Endothelial cell of umbilical vein (primary cell): ENCODE results near the gene TGFA. TPM values are rescaled to one million over a fixed set of nuclear protein-coding genes. Genes with fewer than 3 reads are reported as not detected.

Experiments
- BruUV-seq: library from RNA; stranded (reverse); fragments of 400-500 nt; replicated peaks from 2 replicates; lab custom pipeline; 2021; lab: Mats Ljungman, UMichigan
- CTCF ChIA-PET: fragments of 300-600, 350-600 bp; sonication (Branson Sonifier 250); formaldehyde crosslinking; loops from one replicate; lab custom pipeline; 2021; ENCODE audit warnings: antibody characterized with exemption, inconsistent platforms; lab: Charles Lee
- POLR2A ChIA-PET: fragments of 300-600, 350-600 bp; sonication (Branson Sonifier 250); formaldehyde crosslinking; loops from one replicate; lab custom pipeline; 2021; ENCODE audit warnings: antibody characterized with exemption, inconsistent platforms; lab: Charles Lee
- DNase-seq: peaks from one replicate; pipeline ENCODE4 v3.0.0-alpha.2; 2011; ENCODE audit warnings: low read depth, low spot score
- FAIRE-seq: peaks from 2 replicates; lab custom pipeline; 2011; peaks lifted over from hg19 to GRCh38; lab: Jason Lieb, UNC
- H2AFZ ChIP-seq: 2 replicates; pipeline ENCODE4 v1.6.0; 2012; ENCODE audit warnings: low read depth, low read length, control low read depth, inconsistent platforms
- H3K27ac ChIP-seq: 2 replicates; pipeline ENCODE4 v1.5.1; 2011; ENCODE audit warnings: low read depth, mild to moderate bottlenecking, control low read depth, low read length, moderate library complexity; ENCODE audit not compliant: insufficient read depth
- H3K27me3 ChIP-seq, 2 experiments: 2 replicates each; pipeline versions ENCODE4 v1.6.0 to v1.6.1; 2011; ENCODE audit warnings: low read length in 2 of 2, mixed read lengths in 1 of 2; ENCODE audit not compliant: control insufficient read depth in 2 of 2, insufficient read depth in 2 of 2
- H3K36me3 ChIP-seq, 2 experiments: 2 replicates in 1 of 2; 3 replicates in 1 of 2; pipeline ENCODE4 v1.5.1; 2011; ENCODE audit warnings: low read length in 2 of 2, mild to moderate bottlenecking in 1 of 2, moderate library complexity in 1 of 2; ENCODE audit not compliant: control insufficient read depth in 2 of 2, insufficient read depth in 2 of 2; ENCODE audit errors: extremely low read depth in 1 of 2
- H3K4me1 ChIP-seq: 3 replicates; pipeline ENCODE4 v1.5.1; 2011; ENCODE audit warnings: mild to moderate bottlenecking, low read length; ENCODE audit not compliant: control insufficient read depth, insufficient read depth; ENCODE audit errors: extremely low read depth
- H3K4me2 ChIP-seq: 2 replicates; pipeline ENCODE4 v1.6.1; 2011; ENCODE audit warnings: low read length, control low read depth, mixed read lengths; ENCODE audit not compliant: insufficient read depth
- H3K4me3 ChIP-seq, 3 experiments: fragments of 200-600 bp in 1 of 3; sonication (generic), shearing (Covaris generic) in 1 of 3; replicated peaks in 1 of 3; 2 replicates each; pipeline ENCODE4 v1.5.1; 2011 to 2016; ENCODE audit warnings: control low read depth in 3 of 3, low read length in 3 of 3, mild to moderate bottlenecking in 2 of 3, inconsistent platforms in 1 of 3, low read depth in 1 of 3, moderate library complexity in 1 of 3; ENCODE audit not compliant: insufficient read depth in 1 of 3
- H3K79me2 ChIP-seq: 2 replicates; pipeline ENCODE4 v1.6.0; 2012; ENCODE audit warnings: low read length, inconsistent platforms; ENCODE audit not compliant: control insufficient read depth, insufficient read depth
- H3K9ac ChIP-seq: replicated peaks from 2 replicates; pipeline ENCODE3; 2011; ENCODE audit warnings: low read length, control low read depth; ENCODE audit not compliant: insufficient read depth; ENCODE audit errors: extremely low read depth
- H3K9me1 ChIP-seq: replicated peaks from 3 replicates; pipeline ENCODE4 v1.6.0; 2011; ENCODE audit warnings: mild to moderate bottlenecking, low read length; ENCODE audit not compliant: control insufficient read depth, insufficient read depth; ENCODE audit errors: extremely low read depth
- H3K9me3 ChIP-seq: replicated peaks from 2 replicates; pipeline ENCODE4 v1.5.1; 2012; ENCODE audit warnings: low read length, inconsistent platforms; ENCODE audit not compliant: control insufficient read depth, insufficient read depth
- H4K20me1 ChIP-seq: replicated peaks from 2 replicates; pipeline ENCODE3; 2011; ENCODE audit warnings: mild to moderate bottlenecking, low read length; ENCODE audit not compliant: control insufficient read depth, insufficient read depth; ENCODE audit errors: extremely low read depth
- GATA2 ChIP-seq: IDR thresholded peaks from 2 replicates; pipeline ENCODE4 v1.7.0; 2011; ENCODE audit warnings: low read depth, mild to moderate bottlenecking, moderate library complexity, mixed read lengths, low read length; ENCODE audit not compliant: insufficient read length, insufficient read depth
- JUN ChIP-seq: IDR thresholded peaks from 2 replicates; pipeline ENCODE4 v1.6.1; 2011; ENCODE audit warnings: borderline replicate concordance, low read depth; ENCODE audit not compliant: insufficient read length, insufficient read depth
- MYC ChIP-seq: IDR thresholded peaks from one replicate; pipeline ENCODE4 v1.6.1; 2011; ENCODE audit warnings: mild to moderate bottlenecking, low read depth, low read length
- POLR2A ChIP-seq: IDR thresholded peaks from 2 replicates; pipeline ENCODE4 v1.6.1; 2012; ENCODE audit warnings: low read depth, mild to moderate bottlenecking, control low read depth, low read length
- dilution Hi-C: fragments of 300-500 bp; cut with MboI; formaldehyde crosslinking; loops from one replicate; pipeline ENCODE4 v1.15.0; 2019; ENCODE audit warnings: low sequenced_read_pairs; ENCODE audit not compliant: extremely low pct_ligation_motif_present
- intact Hi-C: fragments of 100-400 bp; cut with micrococcal nuclease; formaldehyde crosslinking; loops from one replicate; pipeline ENCODE4 v1.10.0; 2022
- polyA plus RNA-seq, 4 experiments: library from polyadenylated mRNA; depleted of rRNA in 3 of 4; stranded (reverse) in 3 of 4; unstranded in 1 of 4; fragments of >200 nt; gene quantifications; 2 replicates each; pipeline versions ENCODE4 v1.2.1 to v1.2.3, GENCODE V29; 2011 to 2012; ENCODE audit warnings: missing spikeins in 1 of 4
- total RNA-seq: library from RNA; stranded (reverse); gene quantifications from 2 replicates; pipeline ENCODE4 v1.2.3, GENCODE V29; 2021
- TF ChIP-seq, protein P1 (sequence below), 2 donors: IDR thresholded peaks; 1 replicate in 1 of 2; 2 replicates in 1 of 2; pipeline ENCODE4 v1.5.1; 2011; ENCODE audit warnings: low read length in 2 of 2, mild to moderate bottlenecking in 2 of 2, moderate library complexity in 2 of 2, control low read depth in 1 of 2, inconsistent platforms in 1 of 2, low read depth in 1 of 2; ENCODE audit not compliant: insufficient read depth in 1 of 2; ENCODE audit errors: extremely low read depth in 1 of 2

TGFA gene
- total and polyA plus RNA-seq, 2 donors (not counting 3 experiments of a cell fraction or from before 2014, with no cell fraction given), result 0.22 to 0.32 TPM

DNA sequence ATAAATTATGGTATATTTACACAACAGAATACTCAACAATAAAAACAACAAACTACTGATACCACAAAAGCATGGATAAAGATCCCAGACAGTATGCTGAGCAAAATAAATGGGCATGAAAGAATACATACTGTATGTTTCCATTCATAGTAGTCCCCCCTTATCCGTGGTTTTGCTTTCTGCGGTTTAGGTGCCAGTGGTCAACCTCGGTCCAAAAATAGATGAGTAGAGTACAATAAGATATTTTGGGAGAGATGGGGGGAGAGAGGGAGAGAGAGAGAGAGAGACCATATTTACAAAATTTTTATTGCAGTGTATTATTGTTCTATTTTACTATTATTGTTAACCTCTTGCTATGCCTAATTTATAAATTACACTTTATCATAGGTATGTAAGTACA is 21.0 kb upstream of the TGFA start:
- H3K9me1 ChIP-seq, result no peaks in the 10 kb centered on the region
- POLR2A ChIA-PET, result no interaction called here
- no peaks in the 10 kb centered on the region for H4K20me1 ChIP-seq
- BruUV-seq, result no TSS peak
- H3K4me3 ChIP-seq, result no peak overlapping the region
- H3K4me1 ChIP-seq, result no peaks in the 10 kb centered on the region
- H3K27me3 ChIP-seq, result peaks cover 12 to 36% of the 10 kb centered on the region in 2 experiments
- no peaks in the 10 kb centered on the region for H3K79me2 ChIP-seq
- H3K9ac ChIP-seq, result no peak overlapping the region
- DNase-seq, result no peak
- no peak overlapping the region for H3K27ac ChIP-seq
- intact Hi-C loops (no loop called here), dilution Hi-C loops (no loop called here)
- no peak overlapping the region for H3K4me2 ChIP-seq
- no peak for TF ChIP-seq POLR2A
- TF ChIP-seq MYC, result no peak
- TF ChIP-seq, protein P1, sequence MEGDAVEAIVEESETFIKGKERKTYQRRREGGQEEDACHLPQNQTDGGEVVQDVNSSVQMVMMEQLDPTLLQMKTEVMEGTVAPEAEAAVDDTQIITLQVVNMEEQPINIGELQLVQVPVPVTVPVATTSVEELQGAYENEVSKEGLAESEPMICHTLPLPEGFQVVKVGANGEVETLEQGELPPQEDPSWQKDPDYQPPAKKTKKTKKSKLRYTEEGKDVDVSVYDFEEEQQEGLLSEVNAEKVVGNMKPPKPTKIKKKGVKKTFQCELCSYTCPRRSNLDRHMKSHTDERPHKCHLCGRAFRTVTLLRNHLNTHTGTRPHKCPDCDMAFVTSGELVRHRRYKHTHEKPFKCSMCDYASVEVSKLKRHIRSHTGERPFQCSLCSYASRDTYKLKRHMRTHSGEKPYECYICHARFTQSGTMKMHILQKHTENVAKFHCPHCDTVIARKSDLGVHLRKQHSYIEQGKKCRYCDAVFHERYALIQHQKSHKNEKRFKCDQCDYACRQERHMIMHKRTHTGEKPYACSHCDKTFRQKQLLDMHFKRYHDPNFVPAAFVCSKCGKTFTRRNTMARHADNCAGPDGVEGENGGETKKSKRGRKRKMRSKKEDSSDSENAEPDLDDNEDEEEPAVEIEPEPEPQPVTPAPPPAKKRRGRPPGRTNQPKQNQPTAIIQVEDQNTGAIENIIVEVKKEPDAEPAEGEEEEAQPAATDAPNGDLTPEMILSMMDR (IDR thresholded peaks at IDR 0.05; ENCODE audit: extremely low read depth in 1 of 2, insufficient read depth in 1 of 2, low read depth in 1 of 2, low read length in 2 of 2), result no peak
- no peaks in the 10 kb centered on the region for H3K9me3 ChIP-seq
- CTCF ChIA-PET, result interaction anchor here (1.4 kb wide), 1 partner anchor 233 kb away, joined by 3 read pairs; no protein-coding TSS in a partner anchor
- no peak overlapping the region for H2AFZ ChIP-seq
- FAIRE-seq, result no peak
- no peaks in the 10 kb centered on the region for H3K36me3 ChIP-seq

DNA sequence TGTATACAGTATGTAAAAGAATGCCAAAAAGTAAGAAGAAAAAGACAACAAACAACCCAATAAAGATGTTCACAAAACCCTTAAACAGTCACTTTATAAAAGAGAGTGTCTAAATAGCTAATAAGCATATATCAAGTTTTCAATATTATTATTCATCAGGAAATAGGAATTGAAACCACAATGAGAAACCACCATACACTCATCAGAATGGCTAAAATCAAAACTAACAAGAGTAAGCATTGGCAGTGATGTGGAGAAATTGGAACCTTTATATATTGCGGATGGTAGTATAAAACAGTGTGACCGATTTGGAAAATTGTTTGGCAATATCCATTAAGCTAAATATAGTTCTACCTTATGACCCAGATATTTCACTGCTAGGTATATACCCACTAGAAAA is 20.5 kb upstream of the TGFA start:
- intact Hi-C loops (no loop called here), dilution Hi-C loops (no loop called here)
- no TSS peak for BruUV-seq
- ChIA-PET POLR2A (no interaction called here), CTCF (interaction anchor here (1.4 kb wide), 1 partner anchor 233 kb away, joined by 3 read pairs; no protein-coding TSS in a partner anchor)
- no peaks in the 10 kb centered on the region for H3K9me1 ChIP-seq
- H3K79me2 ChIP-seq, result no peaks in the 10 kb centered on the region
- H2AFZ ChIP-seq, result no peak overlapping the region
- H3K9me3 ChIP-seq, result no peaks in the 10 kb centered on the region
- no peak overlapping the region for H3K27ac ChIP-seq
- no peaks in the 10 kb centered on the region for H3K4me1 ChIP-seq
- H3K4me3 ChIP-seq, result no peak overlapping the region
- peaks cover 9 to 36% of the 10 kb centered on the region in 2 experiments for H3K27me3 ChIP-seq
- TF ChIP-seq JUN (no peak), GATA2 (no peak)
- FAIRE-seq (no peak), DNase-seq (no peak)
- H3K9ac ChIP-seq, result no peak overlapping the region
- H4K20me1 ChIP-seq, result no peaks in the 10 kb centered on the region
- H3K36me3 ChIP-seq, result no peaks in the 10 kb centered on the region
- H3K4me2 ChIP-seq, result no peak overlapping the region
